GM23248 (cell line): Measurements from ENCODE around the gene TP53I13. TPM values are rescaled to one million over a fixed set of nuclear protein-coding genes. Genes with fewer than 3 reads are reported as not detected.

Experiments used
- DNase-seq: peaks from one replicate; pipeline ENCODE4 v3.0.0-alpha.2; 2015
- H2AFZ ChIP-seq: fragments of 200-600 bp; sonication (generic); 2 replicates; pipeline ENCODE4 v1.6.1; 2016; ENCODE audit warnings: antibody characterized with exemption
- H3F3A ChIP-seq: fragments of 200-600 bp; sonication (generic); 2 replicates; pipeline ENCODE4 v1.6.1; 2016; ENCODE audit warnings: mild to moderate bottlenecking, antibody characterized with exemption, mixed run types; ENCODE audit not compliant: insufficient read depth
- H3K27ac ChIP-seq: fragments of 200-600 bp; sonication (generic); 2 replicates; pipeline ENCODE4 v1.5.1; 2016; ENCODE audit warnings: mild to moderate bottlenecking
- H3K27me3 ChIP-seq: fragments of 200-600 bp; sonication (generic); replicated peaks from 2 replicates; pipeline ENCODE4 v1.6.1; 2016; ENCODE audit warnings: mild to moderate bottlenecking; ENCODE audit not compliant: insufficient read depth
- H3K36me3 ChIP-seq: fragments of 200-600 bp; sonication (generic); 2 replicates; pipeline ENCODE4 v1.6.1; 2016; ENCODE audit warnings: low read depth, mild to moderate bottlenecking
- H3K4me1 ChIP-seq: fragments of 200-600 bp; sonication (generic); 2 replicates; pipeline ENCODE4 v1.6.1; 2016; ENCODE audit warnings: mild to moderate bottlenecking; ENCODE audit not compliant: insufficient read depth
- H3K4me2 ChIP-seq: fragments of 200-600 bp; sonication (generic); one replicate; pipeline ENCODE4 v1.6.1; 2016; ENCODE audit warnings: mild to moderate bottlenecking; ENCODE audit not compliant: unreplicated experiment
- H3K4me3 ChIP-seq: fragments of 200-600 bp; sonication (generic); 2 replicates; pipeline ENCODE4 v1.5.1; 2016; ENCODE audit warnings: mild to moderate bottlenecking
- H3K79me2 ChIP-seq: fragments of 200-600 bp; sonication (generic); 2 replicates; pipeline ENCODE4 v1.6.1; 2016; ENCODE audit warnings: mild to moderate bottlenecking; ENCODE audit not compliant: insufficient read depth
- H3K9ac ChIP-seq: fragments of 200-600 bp; sonication (generic); 2 replicates; pipeline ENCODE4 v1.6.1; 2016; ENCODE audit warnings: mild to moderate bottlenecking
- H3K9me2 ChIP-seq: fragments of 200-600 bp; sonication (generic); 2 replicates; pipeline ENCODE4 v1.6.1; 2016; ENCODE audit warnings: mixed run types, mild to moderate bottlenecking, moderate library complexity; ENCODE audit not compliant: insufficient read depth
- H3K9me3 ChIP-seq: fragments of 200-600 bp; sonication (generic); one replicate; pipeline ENCODE4 v1.6.1; 2017; ENCODE audit warnings: low read depth
- H4K20me1 ChIP-seq: fragments of 200-600 bp; sonication (generic); 2 replicates; pipeline ENCODE4 v1.6.0; 2016; ENCODE audit not compliant: insufficient read depth
- EZH2 ChIP-seq: fragments of 200-600 bp; sonication (generic); IDR thresholded peaks from 2 replicates; pipeline ENCODE4 v1.6.1; 2018; ENCODE audit warnings: antibody characterized with exemption, mild to moderate bottlenecking; ENCODE audit not compliant: insufficient read depth, poor library complexity, severe bottlenecking
- EZH2phosphoT487 ChIP-seq: fragments of 200-600 bp; sonication (generic); IDR thresholded peaks from 2 replicates; pipeline ENCODE4 v1.6.1; 2018; ENCODE audit warnings: antibody characterized with exemption, moderate library complexity, mild to moderate bottlenecking, low read depth; ENCODE audit not compliant: insufficient read depth
- WGBS, 2 experiments: methylation state at CpG; one replicate each; pipeline ENCODE4 v1.1.6; 2015 to 2017; ENCODE audit warnings: low lambda C conversion rate in 2 of 2, low coverage in 1 of 2; ENCODE audit errors: missing lambda C conversion rate in 2 of 2; 5-methylcytosine and 5-hydroxymethylcytosine counted together
- in situ Hi-C: fragments of 300-500 bp; cut with MboI; formaldehyde crosslinking; loops from 2 replicates; pipeline ENCODE4 v1.15.0; 2020
- polyA plus RNA-seq: library from polyadenylated mRNA; unstranded; fragments of >200 nt; fragmentation: Nextera tagmentation; extraction: Ambion mirVana; gene quantifications from 2 replicates; pipeline ENCODE4 v1.2.1, GENCODE V29; 2016
- total RNA-seq: library from RNA; depleted of rRNA; stranded (reverse); fragments of >200 nt; shearing (Covaris generic); gene quantifications from 2 replicates; pipeline ENCODE4 v1.2.3, GENCODE V29; 2014; rRNA removed

The TP53I13 gene
- total and polyA plus RNA-seq, 2 experiments from 2014 or later: 37.3 to 67.2 TPM

DNA sequence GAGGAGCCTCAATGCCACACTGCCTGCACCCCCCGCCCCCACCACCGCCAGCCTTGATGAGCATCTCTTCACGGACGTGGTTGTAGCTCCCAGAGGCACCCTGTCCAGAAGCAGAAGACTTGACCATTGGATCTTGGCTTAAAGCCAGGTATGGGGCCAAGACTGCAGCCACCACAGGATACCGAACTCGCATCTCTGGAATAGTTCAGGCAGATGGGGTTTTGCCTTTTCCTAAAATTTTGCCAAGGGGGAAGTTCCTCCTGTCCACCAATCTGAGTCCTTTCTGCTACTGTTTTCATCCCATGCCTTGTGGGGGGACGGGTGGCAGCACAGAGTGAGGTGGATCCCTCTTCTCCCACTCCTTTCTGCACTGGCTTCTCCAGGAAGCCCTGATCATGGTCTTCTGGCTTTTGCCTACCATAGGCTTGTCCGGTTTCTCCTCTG, 53.3 kb downstream of the TP53I13 start:
- H3K27ac ChIP-seq: no peak overlapping the region
- H3K79me2 ChIP-seq: no peaks in the 10 kb centered on the region
- H3K4me2 ChIP-seq: peak overlapping the region; percentile 87
- H3F3A ChIP-seq: peaks cover 15% of the 10 kb centered on the region
- DNase-seq: no peak
- H3K36me3 ChIP-seq: no peaks in the 10 kb centered on the region
- peak overlapping the region; percentile 76; the same call in 1 of the 2 replicates for H3K9ac ChIP-seq
- peak overlapping the region; percentile 88 for H3K4me3 ChIP-seq
- TF ChIP-seq EZH2phosphoT487: no peak
- no peak for TF ChIP-seq EZH2
- no peaks in the 10 kb centered on the region for H3K9me2 ChIP-seq
- H4K20me1 ChIP-seq: no peaks in the 10 kb centered on the region
- peak overlapping the region; percentile 94; the same call in 1 of the 2 replicates for H2AFZ ChIP-seq
- 70 to 72% methylated on average over 8 of the region's 8 CpGs for WGBS, 2 experiments
- no peaks in the 10 kb centered on the region for H3K27me3 ChIP-seq
- in situ Hi-C loops: no loop called here
- peaks cover 8% of the 10 kb centered on the region for H3K4me1 ChIP-seq
- H3K9me3 ChIP-seq: no peaks in the 10 kb centered on the region

Other genes starting within 250 kb of the TP53I13 start
- gene TAOK1, start 178.3 kb upstream of the TP53I13 start, total RNA-seq: 48.4 and 49.9 TPM in 2 replicates
- 7.1 and 7.6 TPM in 2 replicates for gene TAOK1, start 178.3 kb upstream of the TP53I13 start, polyA plus RNA-seq
- 8.9 and 10.1 TPM in 2 replicates for gene ABHD15, start 1.7 kb upstream of the TP53I13 start, total RNA-seq
- gene ABHD15, start 1.7 kb upstream of the TP53I13 start, polyA plus RNA-seq: 2.4 and 2.9 TPM in 2 replicates
- 17.1 and 19.5 TPM in 2 replicates for gene GIT1, start 20.9 kb downstream of the TP53I13 start, total RNA-seq
- 4.4 and 6.0 TPM in 2 replicates for gene GIT1, start 20.9 kb downstream of the TP53I13 start, polyA plus RNA-seq
- gene ANKRD13B, start 24.4 kb downstream of the TP53I13 start, total RNA-seq: 9.4 and 26.8 TPM in 2 replicates
- 1.3 and 1.7 TPM in 2 replicates for gene ANKRD13B, start 24.4 kb downstream of the TP53I13 start, polyA plus RNA-seq
- gene CORO6, start 54.2 kb downstream of the TP53I13 start, total RNA-seq: 4.2 and 6.5 TPM in 2 replicates
- 3.7 and 4.0 TPM in 2 replicates for gene CORO6, start 54.2 kb downstream of the TP53I13 start, polyA plus RNA-seq